HG02840 (cell line): ENCODE data around the gene STARD3NL.

ENCODE experiments used
- ATAC-seq: cut with Tn5 transposase; IDR thresholded peaks from one replicate; pipeline ENCODE4 v1.9.1; 2021; ENCODE audit warnings: mild to moderate bottlenecking, moderate library complexity, moderate number of reproducible peaks; ENCODE audit not compliant: unreplicated experiment, low FRiP score

STARD3NL gene

GRCh38 chr7:38182450-38182849 is 4.4 kb downstream of the STARD3NL start:
- ATAC-seq: no peak

- ATAC-seq: no peak
These were observed 7.6 kb downstream of the STARD3NL start for GRCh38 chr7:38185395-38186307.

- ATAC-seq: no peak
These were observed 8.7 kb downstream of the STARD3NL start for GRCh38 chr7:38186593-38187314.

GRCh38 chr7:38187794-38188440 is 9.9 kb downstream of the STARD3NL start:
- ATAC-seq: peak; percentile 94

GRCh38 chr7:38189231-38189938 is 11.3 kb downstream of the STARD3NL start:
- no peak for ATAC-seq

- ATAC-seq: no peak
These were observed 12.0 kb downstream of the STARD3NL start for GRCh38 chr7:38190011-38190410.

GRCh38 chr7:38191791-38192190 is 13.7 kb downstream of the STARD3NL start:
- no peak for ATAC-seq

- ATAC-seq: no peak
These were observed 14.3 kb downstream of the STARD3NL start for GRCh38 chr7:38192327-38192726.

- no peak for ATAC-seq
These were observed 18.0 kb downstream of the STARD3NL start for GRCh38 chr7:38195804-38196595.

- ATAC-seq: no peak
These were observed 20.3 kb downstream of the STARD3NL start for GRCh38 chr7:38198366-38198765.

- no peak for ATAC-seq
These were observed 21.1 kb downstream of the STARD3NL start for GRCh38 chr7:38199154-38199553.

- no peak for ATAC-seq
These were observed 21.7 kb downstream of the STARD3NL start for GRCh38 chr7:38199782-38200181.

- no peak for ATAC-seq
These were observed 28.0 kb downstream of the STARD3NL start for GRCh38 chr7:38206071-38206470.

GRCh38 chr7:38207843-38208242 is 29.8 kb downstream of the STARD3NL start:
- no peak for ATAC-seq

GRCh38 chr7:38211486-38211885 is 33.4 kb downstream of the STARD3NL start:
- no peak for ATAC-seq

GRCh38 chr7:38211940-38212339 is 33.9 kb downstream of the STARD3NL start:
- ATAC-seq: no peak

GRCh38 chr7:38215115-38215514 is 37.1 kb downstream of the STARD3NL start:
- no peak for ATAC-seq

- peak; percentile 86 for ATAC-seq
These were observed 38.0 kb downstream of the STARD3NL start for GRCh38 chr7:38215735-38216670.

GRCh38 chr7:38217672-38218071 is 39.6 kb downstream of the STARD3NL start:
- no peak for ATAC-seq
